ENCODE results near the gene PRR36. TPM values are rescaled to one million over a fixed set of nuclear protein-coding genes. Genes with fewer than 3 reads are reported as not detected.

Gene PRR36
- total RNA-seq, 6 donors from 2014 or later, result 0.46 to 9.4 (median 2.7) TPM

DNA sequence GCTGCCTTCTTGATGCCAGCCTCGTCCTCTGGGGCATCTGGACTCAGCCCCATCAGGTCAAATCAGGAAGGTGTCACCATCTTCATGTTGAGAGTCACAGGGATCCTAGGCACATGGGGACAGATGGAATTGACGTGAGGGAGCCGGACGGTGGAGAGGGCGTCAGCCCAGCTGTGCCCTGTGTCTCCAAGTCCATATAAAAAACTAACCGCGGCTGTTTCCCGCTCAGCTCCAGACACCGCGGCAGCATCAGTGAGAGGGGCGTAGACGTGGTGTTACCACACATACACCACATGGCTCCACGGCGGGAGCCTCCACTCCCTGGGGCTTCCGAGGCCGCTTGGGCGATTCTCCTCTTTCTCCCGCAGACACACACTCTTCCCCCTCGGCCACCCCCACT lies 5.6 kb upstream of the PRR36 start:
- no peak for DNase-seq
- Histone ChIP-seq H3K36me3 (no peaks in the 10 kb centered on the region), H3K4me3 (no peak overlapping the region), H3K27me3 (peaks cover 0 to 3% (median under 1%) of the 10 kb centered on the region in 4 donors), H3K9me3 (no peaks in the 10 kb centered on the region), H3K27ac (no peak overlapping the region), H3K4me1 (peaks cover 0 to under 1% (median 0%) of the 10 kb centered on the region in 4 donors)
- TF ChIP-seq POLR2A (IDR thresholded peaks at IDR 0.05), result no peak
- TF ChIP-seq POLR2AphosphoS5 (IDR thresholded peaks at IDR 0.05), result no peak
- TF ChIP-seq, protein P1, sequence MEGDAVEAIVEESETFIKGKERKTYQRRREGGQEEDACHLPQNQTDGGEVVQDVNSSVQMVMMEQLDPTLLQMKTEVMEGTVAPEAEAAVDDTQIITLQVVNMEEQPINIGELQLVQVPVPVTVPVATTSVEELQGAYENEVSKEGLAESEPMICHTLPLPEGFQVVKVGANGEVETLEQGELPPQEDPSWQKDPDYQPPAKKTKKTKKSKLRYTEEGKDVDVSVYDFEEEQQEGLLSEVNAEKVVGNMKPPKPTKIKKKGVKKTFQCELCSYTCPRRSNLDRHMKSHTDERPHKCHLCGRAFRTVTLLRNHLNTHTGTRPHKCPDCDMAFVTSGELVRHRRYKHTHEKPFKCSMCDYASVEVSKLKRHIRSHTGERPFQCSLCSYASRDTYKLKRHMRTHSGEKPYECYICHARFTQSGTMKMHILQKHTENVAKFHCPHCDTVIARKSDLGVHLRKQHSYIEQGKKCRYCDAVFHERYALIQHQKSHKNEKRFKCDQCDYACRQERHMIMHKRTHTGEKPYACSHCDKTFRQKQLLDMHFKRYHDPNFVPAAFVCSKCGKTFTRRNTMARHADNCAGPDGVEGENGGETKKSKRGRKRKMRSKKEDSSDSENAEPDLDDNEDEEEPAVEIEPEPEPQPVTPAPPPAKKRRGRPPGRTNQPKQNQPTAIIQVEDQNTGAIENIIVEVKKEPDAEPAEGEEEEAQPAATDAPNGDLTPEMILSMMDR (IDR thresholded peaks at IDR 0.05), result no peak
- TF ChIP-seq EP300 (IDR thresholded peaks at IDR 0.05), result no peak
- no peak for ATAC-seq (ENCODE audit: low FRiP score in 2 of 2)
- 79 to 84% methylated on average over 19 of the region's 19 CpGs for WGBS, 2 donors

- peak in 1 of 2 donors; percentile 42 for ATAC-seq (ENCODE audit: low FRiP score in 2 of 2)
- no peak for DNase-seq
Observed at GRCh38 chr19:7879111-7879807, 5.1 kb upstream of the PRR36 start.

GRCh38 chr19:7877249-7877836 lies 3.2 kb upstream of the PRR36 start:
- 83 to 84% methylated on average over 6 of the region's 6 CpGs for WGBS, 2 donors
- H3K4me3 ChIP-seq, result no peak overlapping the region
- no peaks in the 10 kb centered on the region for H3K9me3 ChIP-seq
- H3K36me3 ChIP-seq, result no peaks in the 10 kb centered on the region
- no peak for ATAC-seq (ENCODE audit: low FRiP score in 2 of 2)
- peaks cover 0 to 27% (median 13%) of the 10 kb centered on the region in 4 donors for H3K27me3 ChIP-seq
- no peak for DNase-seq
- TF ChIP-seq, protein P1 (IDR thresholded peaks at IDR 0.05), result no peak
- TF ChIP-seq POLR2A (IDR thresholded peaks at IDR 0.05) (no peak), EP300 (IDR thresholded peaks at IDR 0.05) (no peak), POLR2AphosphoS5 (IDR thresholded peaks at IDR 0.05) (no peak)
- H3K4me1 ChIP-seq, result peaks cover 9 to 22% (median 13%) of the 10 kb centered on the region in 4 donors
- H3K27ac ChIP-seq, result no peak overlapping the region

More at GRCh38 chr19:7879111-7879807, 5.1 kb upstream of the PRR36 start:
- no peak overlapping the region for H3K27ac ChIP-seq
- TF ChIP-seq, protein P1 (IDR thresholded peaks at IDR 0.05), result no peak
- no peak for TF ChIP-seq POLR2AphosphoS5 (IDR thresholded peaks at IDR 0.05)
- TF ChIP-seq EP300 (IDR thresholded peaks at IDR 0.05), result no peak
- TF ChIP-seq POLR2A (IDR thresholded peaks at IDR 0.05), result no peak
- H3K9me3 ChIP-seq, result no peaks in the 10 kb centered on the region
- H3K4me3 ChIP-seq, result no peak overlapping the region
- H3K27me3 ChIP-seq, result peaks cover 0 to 9% (median 4%) of the 10 kb centered on the region in 4 donors
- peaks cover 0 to 6% (median 5%) of the 10 kb centered on the region in 4 donors for H3K4me1 ChIP-seq
- WGBS, 2 donors, result 73 to 81% methylated on average over 4 to 18 of the region's 18 CpGs
- no peaks in the 10 kb centered on the region for H3K36me3 ChIP-seq

GRCh38 chr19:7874897-7875273 lies 695 bp upstream of the PRR36 start:
- WGBS, 2 donors, result 32 to 39% methylated on average over 7 to 12 of the region's 12 CpGs
- Histone ChIP-seq H3K9me3 (no peaks in the 10 kb centered on the region), H3K4me1 (peaks cover 29 to 46% (median 32%) of the 10 kb centered on the region in 4 donors), H3K4me3 (peak overlapping the region in 3 of 4 donors; percentile 52 to 54 (median 52)), H3K27ac (no peak overlapping the region), H3K36me3 (no peaks in the 10 kb centered on the region), H3K27me3 (peaks cover 0 to 30% (median 13%) of the 10 kb centered on the region in 4 donors)
- TF ChIP-seq POLR2AphosphoS5 (IDR thresholded peaks at IDR 0.05) (no peak), EP300 (IDR thresholded peaks at IDR 0.05) (no peak), POLR2A (IDR thresholded peaks at IDR 0.05) (no peak)
- TF ChIP-seq, protein P1 (IDR thresholded peaks at IDR 0.05), result no peak
- no peak for ATAC-seq (ENCODE audit: low FRiP score in 2 of 2)
- no peak for DNase-seq
